Osteoblast (primary cell): ENCODE results near the gene SLC25A44. TPM values are rescaled to one million over a fixed set of nuclear protein-coding genes. Genes with fewer than 3 reads are reported as not detected.

Experiments used
- DNase-seq: peaks from one replicate; pipeline ENCODE4 v3.0.0; 2011; ENCODE audit warnings: low spot score, mixed read lengths; ENCODE audit not compliant: insufficient read length; ENCODE audit errors: missing footprints
- H2AFZ ChIP-seq: 2 replicates; pipeline ENCODE4 v1.6.0; 2011; ENCODE audit warnings: mild to moderate bottlenecking, low read length
- H3K27ac ChIP-seq: 2 replicates; pipeline ENCODE4 v1.5.1; 2011; ENCODE audit warnings: mild to moderate bottlenecking, low read depth, low read length, moderate library complexity
- H3K27me3 ChIP-seq: 2 replicates; pipeline ENCODE4 v1.6.0; 2012; ENCODE audit warnings: mild to moderate bottlenecking, control low read depth, inconsistent platforms, low read length, moderate library complexity; ENCODE audit not compliant: insufficient read depth
- H3K36me3 ChIP-seq: 2 replicates; pipeline ENCODE4 v1.5.1; 2011; ENCODE audit warnings: mild to moderate bottlenecking, low read length, control low read depth, moderate library complexity; ENCODE audit not compliant: insufficient read depth
- H3K4me1 ChIP-seq: 2 replicates; pipeline ENCODE4 v1.5.1; 2011; ENCODE audit warnings: mild to moderate bottlenecking, low read length, control low read depth, moderate library complexity; ENCODE audit not compliant: insufficient read depth
- H3K4me2 ChIP-seq: 2 replicates; pipeline ENCODE4 v1.6.0; 2011; ENCODE audit warnings: mild to moderate bottlenecking, low read length; ENCODE audit not compliant: insufficient read depth
- H3K4me3 ChIP-seq: fragments of 200-600 bp; sonication (generic); 3 replicates; pipeline ENCODE4 v1.5.1; 2012; ENCODE audit warnings: mild to moderate bottlenecking, low read length, inconsistent platforms; ENCODE audit not compliant: insufficient read depth
- H3K79me2 ChIP-seq: 2 replicates; pipeline ENCODE4 v1.6.0; 2012; ENCODE audit warnings: mild to moderate bottlenecking, low read length, control low read depth, inconsistent platforms; ENCODE audit not compliant: insufficient read depth
- H3K9me3 ChIP-seq: 2 replicates; pipeline ENCODE4 v1.5.1; 2011; ENCODE audit warnings: low read depth, low read length, control low read depth
- H4K20me1 ChIP-seq: 2 replicates; pipeline ENCODE4 v1.6.0; 2012; ENCODE audit warnings: mild to moderate bottlenecking, low read length, control low read depth; ENCODE audit not compliant: insufficient read depth
- total RNA-seq: library from RNA; depleted of rRNA; stranded (reverse); fragments of >200 nt; gene quantifications from 2 replicates; pipeline ENCODE4 v1.2.3, GENCODE V29; 2012
- TF ChIP-seq, protein P1 (sequence below): IDR thresholded peaks from 2 replicates; pipeline ENCODE4 v1.5.1; 2011; ENCODE audit warnings: mild to moderate bottlenecking, low read depth, low read length, moderate library complexity; ENCODE audit errors: extremely low read depth

Gene SLC25A44
- total RNA-seq, 1 donor: 15.2 TPM

DNA sequence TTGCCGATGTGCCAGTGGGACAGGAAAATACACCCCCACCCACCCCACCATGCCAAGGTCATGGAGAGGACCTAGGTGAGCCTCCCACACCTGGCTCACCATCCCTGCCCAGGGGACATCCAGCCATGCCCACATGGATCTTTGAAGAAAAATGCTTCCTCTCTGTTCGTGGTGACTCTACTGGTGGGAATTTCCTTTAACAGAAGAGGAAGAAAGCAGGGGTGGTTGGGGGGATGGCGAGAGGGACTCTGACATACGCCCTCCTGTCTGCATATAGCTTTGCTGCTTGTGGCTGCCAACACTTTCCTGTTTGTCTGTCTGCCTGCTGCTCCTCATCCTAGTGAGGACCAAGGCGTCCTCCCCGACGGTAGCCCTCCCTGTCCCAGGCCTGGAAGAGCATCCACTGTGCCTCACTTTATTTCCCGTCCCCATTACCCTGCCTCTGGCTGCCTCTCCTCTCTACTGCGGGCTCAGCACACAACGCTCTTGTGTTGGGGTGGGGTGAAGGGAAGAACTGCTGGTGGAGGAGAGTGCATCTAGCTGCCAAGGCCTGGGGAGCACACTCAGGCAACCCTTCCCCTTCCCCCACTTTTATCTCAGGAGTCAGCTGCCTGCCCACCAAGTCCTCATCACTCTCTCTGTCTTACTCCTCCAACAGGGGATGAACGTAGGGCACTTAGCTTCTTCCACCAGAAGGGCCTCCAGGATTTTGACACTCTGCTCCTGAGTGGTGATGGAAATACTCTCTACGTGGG lies 38.0 kb upstream of the SLC25A44 start:
- DNase-seq: peak; percentile 58
- H3K79me2 ChIP-seq: no peaks in the 10 kb centered on the region
- H4K20me1 ChIP-seq: no peaks in the 10 kb centered on the region
- H3K9me3 ChIP-seq: no peaks in the 10 kb centered on the region
- peaks cover 7% of the 10 kb centered on the region for H3K4me1 ChIP-seq
- H3K4me2 ChIP-seq: no peak overlapping the region
- H3K27me3 ChIP-seq: no peaks in the 10 kb centered on the region
- H3K4me3 ChIP-seq: no peak overlapping the region
- no peaks in the 10 kb centered on the region for H3K36me3 ChIP-seq
- H3K27ac ChIP-seq: no peak overlapping the region
- TF ChIP-seq, protein P1, sequence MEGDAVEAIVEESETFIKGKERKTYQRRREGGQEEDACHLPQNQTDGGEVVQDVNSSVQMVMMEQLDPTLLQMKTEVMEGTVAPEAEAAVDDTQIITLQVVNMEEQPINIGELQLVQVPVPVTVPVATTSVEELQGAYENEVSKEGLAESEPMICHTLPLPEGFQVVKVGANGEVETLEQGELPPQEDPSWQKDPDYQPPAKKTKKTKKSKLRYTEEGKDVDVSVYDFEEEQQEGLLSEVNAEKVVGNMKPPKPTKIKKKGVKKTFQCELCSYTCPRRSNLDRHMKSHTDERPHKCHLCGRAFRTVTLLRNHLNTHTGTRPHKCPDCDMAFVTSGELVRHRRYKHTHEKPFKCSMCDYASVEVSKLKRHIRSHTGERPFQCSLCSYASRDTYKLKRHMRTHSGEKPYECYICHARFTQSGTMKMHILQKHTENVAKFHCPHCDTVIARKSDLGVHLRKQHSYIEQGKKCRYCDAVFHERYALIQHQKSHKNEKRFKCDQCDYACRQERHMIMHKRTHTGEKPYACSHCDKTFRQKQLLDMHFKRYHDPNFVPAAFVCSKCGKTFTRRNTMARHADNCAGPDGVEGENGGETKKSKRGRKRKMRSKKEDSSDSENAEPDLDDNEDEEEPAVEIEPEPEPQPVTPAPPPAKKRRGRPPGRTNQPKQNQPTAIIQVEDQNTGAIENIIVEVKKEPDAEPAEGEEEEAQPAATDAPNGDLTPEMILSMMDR: no peak
- H2AFZ ChIP-seq: no peak overlapping the region

DNA sequence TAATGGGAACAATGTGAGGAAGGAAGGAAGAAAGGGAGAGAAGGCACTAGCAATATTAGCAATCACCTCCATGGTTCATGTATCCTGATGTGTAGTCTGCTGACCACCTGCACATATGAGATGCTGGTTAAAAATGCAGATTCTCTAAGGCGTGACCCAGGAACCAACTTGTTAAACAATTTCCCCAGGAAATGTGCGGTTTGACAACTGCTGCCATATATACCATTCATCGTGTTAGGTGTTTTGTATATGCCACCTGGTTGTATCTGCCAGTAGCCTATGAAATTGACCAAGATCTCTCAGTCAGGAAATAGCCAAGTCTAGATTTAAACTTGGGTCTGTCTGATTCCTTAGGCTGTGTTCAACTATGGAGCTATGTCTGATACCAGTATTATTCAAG lies 36.4 kb upstream of the SLC25A44 start:
- TF ChIP-seq, protein P1: no peak
- H3K9me3 ChIP-seq: no peaks in the 10 kb centered on the region
- no peaks in the 10 kb centered on the region for H3K27me3 ChIP-seq
- no peak overlapping the region for H3K27ac ChIP-seq
- no peak overlapping the region for H2AFZ ChIP-seq
- no peaks in the 10 kb centered on the region for H3K79me2 ChIP-seq
- DNase-seq: no peak
- H3K4me3 ChIP-seq: no peak overlapping the region
- no peaks in the 10 kb centered on the region for H4K20me1 ChIP-seq
- H3K36me3 ChIP-seq: no peaks in the 10 kb centered on the region
- peaks cover 8% of the 10 kb centered on the region for H3K4me1 ChIP-seq
- H3K4me2 ChIP-seq: no peak overlapping the region

GRCh38 chr1:156157966-156158365 lies 35.9 kb upstream of the SLC25A44 start:
- no peaks in the 10 kb centered on the region for H3K27me3 ChIP-seq
- H3K4me1 ChIP-seq: peaks cover 12% of the 10 kb centered on the region
- no peaks in the 10 kb centered on the region for H3K79me2 ChIP-seq
- H2AFZ ChIP-seq: no peak overlapping the region
- H3K4me3 ChIP-seq: no peak overlapping the region
- no peaks in the 10 kb centered on the region for H3K9me3 ChIP-seq
- no peaks in the 10 kb centered on the region for H4K20me1 ChIP-seq
- TF ChIP-seq, protein P1: no peak
- H3K27ac ChIP-seq: no peak overlapping the region
- no peak overlapping the region for H3K4me2 ChIP-seq
- no peaks in the 10 kb centered on the region for H3K36me3 ChIP-seq
- DNase-seq: no peak

DNA sequence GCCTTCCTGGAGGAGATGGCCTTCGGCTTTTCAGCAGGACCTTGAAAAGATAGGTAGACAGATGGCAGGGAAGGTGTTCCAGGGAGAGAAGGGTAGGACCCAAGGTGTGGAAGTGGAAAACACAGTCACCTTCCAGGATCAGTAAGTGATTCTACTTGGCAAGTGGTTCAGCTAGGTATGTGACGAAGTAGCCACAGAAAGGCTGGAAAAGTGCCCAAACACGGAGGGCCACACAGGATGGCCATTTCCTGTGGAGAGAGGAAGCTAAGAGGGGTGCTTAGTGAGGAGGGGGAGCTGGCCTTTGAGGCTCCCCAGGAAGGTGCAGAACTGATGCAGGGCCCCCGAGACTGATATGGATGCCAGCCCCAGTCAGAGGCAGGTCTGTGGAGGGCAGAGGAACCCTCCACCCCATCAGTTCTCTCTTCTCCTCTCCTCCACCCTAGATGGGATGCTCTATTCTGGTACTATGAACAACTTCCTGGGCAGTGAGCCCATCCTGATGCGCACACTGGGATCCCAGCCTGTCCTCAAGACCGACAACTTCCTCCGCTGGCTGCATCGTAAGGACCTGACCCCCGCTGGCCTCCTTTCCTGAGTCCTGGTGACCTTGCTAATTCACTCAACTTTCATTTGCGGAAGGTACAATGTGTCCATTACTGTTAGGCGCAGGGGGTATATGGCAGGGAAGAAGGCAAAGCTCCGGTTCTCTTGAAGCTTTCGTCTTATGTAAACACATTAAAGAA lies 33.7 kb upstream of the SLC25A44 start:
- Histone ChIP-seq H3K36me3 (no peaks in the 10 kb centered on the region), H3K27me3 (no peaks in the 10 kb centered on the region), H2AFZ (peak overlapping the region; percentile 64), H3K4me2 (peak overlapping the region; percentile 60), H3K9me3 (no peaks in the 10 kb centered on the region), H3K79me2 (no peaks in the 10 kb centered on the region), H3K27ac (no peak overlapping the region), H3K4me1 (peaks cover 23% of the 10 kb centered on the region), H4K20me1 (no peaks in the 10 kb centered on the region), H3K4me3 (peak overlapping the region; percentile 41)
- DNase-seq: no peak
- TF ChIP-seq, protein P1: no peak
